T-helper 17 cell (primary cell): ENCODE results near the gene HNRNPH1. TPM values are rescaled to one million over a fixed set of nuclear protein-coding genes. Genes with fewer than 3 reads are reported as not detected.
"Not testable (repeated sequence)": the region's sequence is repeated elsewhere in the genome, so short reads cannot be mapped to it uniquely, and the experiment has no call there.

Source experiments
- ATAC-seq: fragments of 150-1000 bp; cut with Tn5 transposase; 2 replicates; pipeline ENCODE4 v1.10.0; 2021; ENCODE audit warnings: mild to moderate bottlenecking, moderate library complexity
- DNase-seq, 3 donors: peaks; one replicate each; pipeline versions ENCODE4 v3.0.0 to v3.0.0-alpha.2; 2020 to 2021
- H3K9me3 ChIP-seq: one replicate; pipeline ENCODE4 v1.7.0; 2013; ENCODE audit warnings: low read length, mild to moderate bottlenecking; ENCODE audit not compliant: control insufficient read depth, poor library complexity, severe bottlenecking
- H3K27ac Mint-ChIP-seq: one replicate; pipeline ENCODE4 v1.8.0; 2022; ENCODE audit warnings: mild to moderate bottlenecking, moderate library complexity, mixed read lengths
- H3K27me3 Mint-ChIP-seq: one replicate; pipeline ENCODE4 v1.8.0; 2022; ENCODE audit warnings: mixed read lengths
- H3K36me3 Mint-ChIP-seq: one replicate; pipeline ENCODE4 v1.8.0; 2022; ENCODE audit warnings: low read depth, mixed read lengths
- H3K4me1 Mint-ChIP-seq: one replicate; pipeline ENCODE4 v1.8.0; 2022; ENCODE audit warnings: mild to moderate bottlenecking, mixed read lengths
- H3K4me3 Mint-ChIP-seq: one replicate; pipeline ENCODE4 v1.8.0; 2022; ENCODE audit warnings: mild to moderate bottlenecking, moderate library complexity, mixed read lengths
- total RNA-seq, 4 donors: library from RNA in 2 of 4; stranded (reverse) in 2 of 4; gene quantifications; one replicate each; pipeline ENCODE4 v1.2.3 and lab custom pipeline; 2022 to 2026

HNRNPH1 gene
- total RNA-seq, 2 donors from 2014 or later = 1,923 to 1,994 TPM

- not testable (repeated sequence) for H3K4me1 Mint-ChIP-seq, H3K27me3 Mint-ChIP-seq, ATAC-seq
These were observed 19.2 kb upstream of the HNRNPH1 start for GRCh38 chr5:179642626-179643025.

GRCh38 chr5:179641745-179642144 is 18.3 kb upstream of the HNRNPH1 start:
- not testable (repeated sequence) for ATAC-seq, DNase-seq, H3K27ac Mint-ChIP-seq, H3K36me3 Mint-ChIP-seq, H3K9me3 ChIP-seq, H3K4me3 Mint-ChIP-seq, H3K27me3 Mint-ChIP-seq, H3K4me1 Mint-ChIP-seq

More at GRCh38 chr5:179642626-179643025, 19.2 kb upstream of the HNRNPH1 start:
- not testable (repeated sequence) for H3K4me3 Mint-ChIP-seq, H3K36me3 Mint-ChIP-seq, DNase-seq, H3K9me3 ChIP-seq, H3K27ac Mint-ChIP-seq

- H3K36me3 Mint-ChIP-seq, H3K9me3 ChIP-seq, H3K27me3 Mint-ChIP-seq, H3K27ac Mint-ChIP-seq, H3K4me3 Mint-ChIP-seq, ATAC-seq, DNase-seq, H3K4me1 Mint-ChIP-seq: not testable (repeated sequence)
These were observed 15.8 kb upstream of the HNRNPH1 start for GRCh38 chr5:179639296-179639695.

GRCh38 chr5:179634370-179635172 is 11.1 kb upstream of the HNRNPH1 start:
- ATAC-seq = peak; percentile 98
- not testable (repeated sequence) for H3K4me3 Mint-ChIP-seq, H3K9me3 ChIP-seq, H3K36me3 Mint-ChIP-seq, DNase-seq, H3K4me1 Mint-ChIP-seq, H3K27me3 Mint-ChIP-seq, H3K27ac Mint-ChIP-seq

GRCh38 chr5:179633501-179634369 is 10.3 kb upstream of the HNRNPH1 start:
- H3K27ac Mint-ChIP-seq, H3K4me1 Mint-ChIP-seq, DNase-seq, H3K27me3 Mint-ChIP-seq, H3K36me3 Mint-ChIP-seq, H3K4me3 Mint-ChIP-seq, H3K9me3 ChIP-seq: not testable (repeated sequence)
- peak; percentile 69 for ATAC-seq

GRCh38 chr5:179624841-179625271 is 1.4 kb upstream of the HNRNPH1 start:
- H3K27me3 Mint-ChIP-seq = peaks cover 5% of the 10 kb centered on the region
- DNase-seq = no peak
- peak overlapping the region; percentile 98 for H3K4me3 Mint-ChIP-seq
- ATAC-seq = no peak
- no peaks in the 10 kb centered on the region for H3K9me3 ChIP-seq
- H3K4me1 Mint-ChIP-seq = peaks cover 40% of the 10 kb centered on the region
- peaks cover 17% of the 10 kb centered on the region for H3K36me3 Mint-ChIP-seq
- H3K27ac Mint-ChIP-seq = peak overlapping the region; percentile 99

- Mint-ChIP-seq H3K4me3 (peak overlapping the region; percentile 98), H3K4me1 (peaks cover 44% of the 10 kb centered on the region), H3K36me3 (peaks cover 19% of the 10 kb centered on the region), H3K27ac (peak overlapping the region; percentile 99), H3K27me3 (peaks cover 5% of the 10 kb centered on the region)
- peak; percentile 10 for ATAC-seq
- no peaks in the 10 kb centered on the region for H3K9me3 ChIP-seq
- peak in 1 of 3 donors; percentile 32 for DNase-seq
These were observed 653 bp upstream of the HNRNPH1 start for GRCh38 chr5:179623906-179624741.

GRCh38 chr5:179621551-179622214 is 1.8 kb downstream of the HNRNPH1 start:
- peak overlapping the region; percentile 98 for H3K4me3 Mint-ChIP-seq

GRCh38 chr5:179620703-179621350 is 2.6 kb downstream of the HNRNPH1 start:
- Mint-ChIP-seq H3K27me3 (peaks cover 5% of the 10 kb centered on the region), H3K36me3 (peaks cover 37% of the 10 kb centered on the region), H3K4me3 (peak overlapping the region; percentile 98), H3K4me1 (peaks cover 65% of the 10 kb centered on the region), H3K27ac (peak overlapping the region; percentile 99)
- no peaks in the 10 kb centered on the region for H3K9me3 ChIP-seq
- no peak for DNase-seq
- ATAC-seq = no peak

More at GRCh38 chr5:179621551-179622214, 1.8 kb downstream of the HNRNPH1 start:
- peaks cover 32% of the 10 kb centered on the region for H3K36me3 Mint-ChIP-seq
- ATAC-seq (no peak), DNase-seq (no peak)
- peaks cover 61% of the 10 kb centered on the region for H3K4me1 Mint-ChIP-seq
- no peaks in the 10 kb centered on the region for H3K9me3 ChIP-seq
- H3K27me3 Mint-ChIP-seq = peaks cover 5% of the 10 kb centered on the region
- H3K27ac Mint-ChIP-seq = peak overlapping the region; percentile 99

GRCh38 chr5:179620293-179620692 is 3.2 kb downstream of the HNRNPH1 start:
- H3K36me3 Mint-ChIP-seq = peaks cover 38% of the 10 kb centered on the region
- H3K27ac Mint-ChIP-seq = peak overlapping the region; percentile 99
- peak overlapping the region; percentile 98 for H3K4me3 Mint-ChIP-seq
- ATAC-seq (no peak), DNase-seq (no peak)
- no peaks in the 10 kb centered on the region for H3K9me3 ChIP-seq
- H3K4me1 Mint-ChIP-seq = peaks cover 69% of the 10 kb centered on the region
- peaks cover 5% of the 10 kb centered on the region for H3K27me3 Mint-ChIP-seq

- no peaks in the 10 kb centered on the region for H3K9me3 ChIP-seq
- peak overlapping the region; percentile 99 for H3K27ac Mint-ChIP-seq
- H3K27me3 Mint-ChIP-seq = peaks cover 5% of the 10 kb centered on the region
- peaks cover 38% of the 10 kb centered on the region for H3K36me3 Mint-ChIP-seq
- H3K4me3 Mint-ChIP-seq = peak overlapping the region; percentile 98
- H3K4me1 Mint-ChIP-seq = peaks cover 68% of the 10 kb centered on the region
- no peak for ATAC-seq
- DNase-seq = no peak
These were observed 3.7 kb downstream of the HNRNPH1 start for GRCh38 chr5:179619776-179620175.
